Endothelial cell of umbilical vein (primary cell): Measurements from ENCODE around the gene NOL4. TPM values are rescaled to one million over a fixed set of nuclear protein-coding genes. Genes with fewer than 3 reads are reported as not detected.
A peak's percentile ranks its signal among the peaks of the same experiment; 100 is the strongest.
"Not testable (repeated sequence)": the region's sequence is repeated elsewhere in the genome, so short reads cannot be mapped to it uniquely, and the experiment has no call there.

Source experiments
- BruUV-seq: library from RNA; stranded (reverse); fragments of 400-500 nt; replicated peaks from 2 replicates; lab custom pipeline; 2021; lab: Mats Ljungman, UMichigan
- CTCF ChIA-PET: fragments of 300-600, 350-600 bp; sonication (Branson Sonifier 250); formaldehyde crosslinking; loops from one replicate; lab custom pipeline; 2021; ENCODE audit warnings: antibody characterized with exemption, inconsistent platforms; lab: Charles Lee
- POLR2A ChIA-PET: fragments of 300-600, 350-600 bp; sonication (Branson Sonifier 250); formaldehyde crosslinking; loops from one replicate; lab custom pipeline; 2021; ENCODE audit warnings: antibody characterized with exemption, inconsistent platforms; lab: Charles Lee
- DNase-seq: peaks from one replicate; pipeline ENCODE4 v3.0.0-alpha.2; 2011; ENCODE audit warnings: low read depth, low spot score
- FAIRE-seq: peaks from 2 replicates; lab custom pipeline; 2011; peaks lifted over from hg19 to GRCh38; lab: Jason Lieb, UNC
- H2AFZ ChIP-seq: 2 replicates; pipeline ENCODE4 v1.6.0; 2012; ENCODE audit warnings: low read depth, low read length, control low read depth, inconsistent platforms
- H3K27ac ChIP-seq: 2 replicates; pipeline ENCODE4 v1.5.1; 2011; ENCODE audit warnings: low read depth, mild to moderate bottlenecking, control low read depth, low read length, moderate library complexity; ENCODE audit not compliant: insufficient read depth
- H3K27me3 ChIP-seq, 2 experiments: 2 replicates each; pipeline versions ENCODE4 v1.6.0 to v1.6.1; 2011; ENCODE audit warnings: low read length in 2 of 2, mixed read lengths in 1 of 2; ENCODE audit not compliant: control insufficient read depth in 2 of 2, insufficient read depth in 2 of 2
- H3K36me3 ChIP-seq, 2 experiments: 2 replicates in 1 of 2; 3 replicates in 1 of 2; pipeline ENCODE4 v1.5.1; 2011; ENCODE audit warnings: low read length in 2 of 2, mild to moderate bottlenecking in 1 of 2, moderate library complexity in 1 of 2; ENCODE audit not compliant: control insufficient read depth in 2 of 2, insufficient read depth in 2 of 2; ENCODE audit errors: extremely low read depth in 1 of 2
- H3K4me1 ChIP-seq: 3 replicates; pipeline ENCODE4 v1.5.1; 2011; ENCODE audit warnings: mild to moderate bottlenecking, low read length; ENCODE audit not compliant: control insufficient read depth, insufficient read depth; ENCODE audit errors: extremely low read depth
- H3K4me2 ChIP-seq: 2 replicates; pipeline ENCODE4 v1.6.1; 2011; ENCODE audit warnings: low read length, control low read depth, mixed read lengths; ENCODE audit not compliant: insufficient read depth
- H3K4me3 ChIP-seq, 3 experiments: fragments of 200-600 bp in 1 of 3; sonication (generic), shearing (Covaris generic) in 1 of 3; replicated peaks in 1 of 3; 2 replicates each; pipeline ENCODE4 v1.5.1; 2011 to 2016; ENCODE audit warnings: control low read depth in 3 of 3, low read length in 3 of 3, mild to moderate bottlenecking in 2 of 3, inconsistent platforms in 1 of 3, low read depth in 1 of 3, moderate library complexity in 1 of 3; ENCODE audit not compliant: insufficient read depth in 1 of 3
- H3K79me2 ChIP-seq: 2 replicates; pipeline ENCODE4 v1.6.0; 2012; ENCODE audit warnings: low read length, inconsistent platforms; ENCODE audit not compliant: control insufficient read depth, insufficient read depth
- H3K9ac ChIP-seq: replicated peaks from 2 replicates; pipeline ENCODE3; 2011; ENCODE audit warnings: low read length, control low read depth; ENCODE audit not compliant: insufficient read depth; ENCODE audit errors: extremely low read depth
- H3K9me1 ChIP-seq: replicated peaks from 3 replicates; pipeline ENCODE4 v1.6.0; 2011; ENCODE audit warnings: mild to moderate bottlenecking, low read length; ENCODE audit not compliant: control insufficient read depth, insufficient read depth; ENCODE audit errors: extremely low read depth
- H3K9me3 ChIP-seq: replicated peaks from 2 replicates; pipeline ENCODE4 v1.5.1; 2012; ENCODE audit warnings: low read length, inconsistent platforms; ENCODE audit not compliant: control insufficient read depth, insufficient read depth
- H4K20me1 ChIP-seq: replicated peaks from 2 replicates; pipeline ENCODE3; 2011; ENCODE audit warnings: mild to moderate bottlenecking, low read length; ENCODE audit not compliant: control insufficient read depth, insufficient read depth; ENCODE audit errors: extremely low read depth
- CTCF ChIP-seq, 2 donors: IDR thresholded peaks; 1 replicate in 1 of 2; 2 replicates in 1 of 2; pipeline ENCODE4 v1.5.1; 2011; ENCODE audit warnings: low read length in 2 of 2, mild to moderate bottlenecking in 2 of 2, moderate library complexity in 2 of 2, control low read depth in 1 of 2, inconsistent platforms in 1 of 2, low read depth in 1 of 2; ENCODE audit not compliant: insufficient read depth in 1 of 2; ENCODE audit errors: extremely low read depth in 1 of 2
- EZH2 ChIP-seq: IDR thresholded peaks from 2 replicates; pipeline ENCODE4 v1.6.1; 2012; ENCODE audit warnings: borderline replicate concordance, low read depth, mild to moderate bottlenecking, moderate library complexity, low read length, inconsistent platforms; ENCODE audit not compliant: severe bottlenecking
- FOS ChIP-seq: IDR thresholded peaks from 2 replicates; pipeline ENCODE4 v1.6.1; 2011; ENCODE audit warnings: mild to moderate bottlenecking, low read length, moderate library complexity, borderline replicate concordance; ENCODE audit not compliant: insufficient read depth
- GATA2 ChIP-seq: IDR thresholded peaks from 2 replicates; pipeline ENCODE4 v1.7.0; 2011; ENCODE audit warnings: low read depth, mild to moderate bottlenecking, moderate library complexity, mixed read lengths, low read length; ENCODE audit not compliant: insufficient read length, insufficient read depth
- JUN ChIP-seq: IDR thresholded peaks from 2 replicates; pipeline ENCODE4 v1.6.1; 2011; ENCODE audit warnings: borderline replicate concordance, low read depth; ENCODE audit not compliant: insufficient read length, insufficient read depth
- MAX ChIP-seq: IDR thresholded peaks from 2 replicates; pipeline ENCODE4 v1.6.1; 2011; ENCODE audit not compliant: insufficient read depth, insufficient read length
- MYC ChIP-seq: IDR thresholded peaks from one replicate; pipeline ENCODE4 v1.6.1; 2011; ENCODE audit warnings: mild to moderate bottlenecking, low read depth, low read length
- POLR2A ChIP-seq: IDR thresholded peaks from 2 replicates; pipeline ENCODE4 v1.6.1; 2012; ENCODE audit warnings: low read depth, mild to moderate bottlenecking, control low read depth, low read length
- POLR2AphosphoS5 ChIP-seq: IDR thresholded peaks from 2 replicates; pipeline ENCODE4 v1.6.1; 2012; ENCODE audit warnings: low read depth, mild to moderate bottlenecking, control low read depth, low read length, moderate library complexity; ENCODE audit not compliant: insufficient read depth
- dilution Hi-C: fragments of 300-500 bp; cut with MboI; formaldehyde crosslinking; loops from one replicate; pipeline ENCODE4 v1.15.0; 2019; ENCODE audit warnings: low sequenced_read_pairs; ENCODE audit not compliant: extremely low pct_ligation_motif_present
- intact Hi-C: fragments of 100-400 bp; cut with micrococcal nuclease; formaldehyde crosslinking; loops from one replicate; pipeline ENCODE4 v1.10.0; 2022
- polyA plus RNA-seq, 4 experiments: library from polyadenylated mRNA; depleted of rRNA in 3 of 4; stranded (reverse) in 3 of 4; unstranded in 1 of 4; fragments of >200 nt; gene quantifications; 2 replicates each; pipeline versions ENCODE4 v1.2.1 to v1.2.3, GENCODE V29; 2011 to 2012; ENCODE audit warnings: missing spikeins in 1 of 4
- total RNA-seq: library from RNA; stranded (reverse); gene quantifications from 2 replicates; pipeline ENCODE4 v1.2.3, GENCODE V29; 2021

The NOL4 gene
- total and polyA plus RNA-seq, 2 donors (not counting 3 experiments of a cell fraction or from before 2014, with no cell fraction given): not detected

- H3K9ac ChIP-seq, H3K9me1 ChIP-seq, H3K36me3 ChIP-seq, H4K20me1 ChIP-seq, H3K9me3 ChIP-seq, H3K4me1 ChIP-seq, H3K4me3 ChIP-seq, FAIRE-seq, CTCF ChIA-PET, dilution Hi-C loops, H3K4me2 ChIP-seq, H2AFZ ChIP-seq, H3K27ac ChIP-seq, H3K79me2 ChIP-seq, H3K27me3 ChIP-seq, DNase-seq, BruUV-seq, POLR2A ChIA-PET, intact Hi-C loops: not testable (repeated sequence)
Measured at GRCh38 chr18:34233781-34234388, 9.2 kb upstream of the NOL4 start.

- DNase-seq (no peak), FAIRE-seq (no peak)
- H3K4me3 ChIP-seq: no peak overlapping the region
- TF ChIP-seq CTCF (IDR thresholded peaks at IDR 0.05; ENCODE audit: extremely low read depth in 1 of 2, insufficient read depth in 1 of 2, low read depth in 1 of 2, low read length in 2 of 2): no peak
- TF ChIP-seq MAX: no peak
- TF ChIP-seq MYC: no peak
- no peak for TF ChIP-seq POLR2A
- no peak for TF ChIP-seq EZH2
- no peak for TF ChIP-seq JUN
- TF ChIP-seq POLR2AphosphoS5: no peak
- no peak for TF ChIP-seq FOS
- TF ChIP-seq GATA2: no peak
- H3K9me3 ChIP-seq: no peaks in the 10 kb centered on the region
- ChIA-PET POLR2A (no interaction called here), CTCF (no interaction called here)
- H3K79me2 ChIP-seq: no peaks in the 10 kb centered on the region
- no peak overlapping the region for H3K9ac ChIP-seq
- H3K27ac ChIP-seq: no peak overlapping the region
- intact Hi-C loops (no loop called here), dilution Hi-C loops (no loop called here)
- peaks cover 9% of the 10 kb centered on the region for H3K4me1 ChIP-seq
- peak overlapping the region; percentile 29 for H3K4me2 ChIP-seq
- peaks cover 46 to 66% of the 10 kb centered on the region in 2 experiments for H3K27me3 ChIP-seq
- peak overlapping the region; percentile 49 for H2AFZ ChIP-seq
- no peaks in the 10 kb centered on the region for H4K20me1 ChIP-seq
- no TSS peak for BruUV-seq
- no peaks in the 10 kb centered on the region for H3K36me3 ChIP-seq
- H3K9me1 ChIP-seq: no peaks in the 10 kb centered on the region
Measured at GRCh38 chr18:34225218-34225553, 473 bp upstream of the NOL4 start.
